Osteoblast (primary cell): ENCODE measurements around the gene PNMA1. TPM values are rescaled to one million over a fixed set of nuclear protein-coding genes. Genes with fewer than 3 reads are reported as not detected.

Experiments used
- DNase-seq: peaks from one replicate; pipeline ENCODE4 v3.0.0; 2011; ENCODE audit warnings: low spot score, mixed read lengths; ENCODE audit not compliant: insufficient read length; ENCODE audit errors: missing footprints
- H2AFZ ChIP-seq: 2 replicates; pipeline ENCODE4 v1.6.0; 2011; ENCODE audit warnings: mild to moderate bottlenecking, low read length
- H3K27ac ChIP-seq: 2 replicates; pipeline ENCODE4 v1.5.1; 2011; ENCODE audit warnings: mild to moderate bottlenecking, low read depth, low read length, moderate library complexity
- H3K27me3 ChIP-seq: 2 replicates; pipeline ENCODE4 v1.6.0; 2012; ENCODE audit warnings: mild to moderate bottlenecking, control low read depth, inconsistent platforms, low read length, moderate library complexity; ENCODE audit not compliant: insufficient read depth
- H3K36me3 ChIP-seq: 2 replicates; pipeline ENCODE4 v1.5.1; 2011; ENCODE audit warnings: mild to moderate bottlenecking, low read length, control low read depth, moderate library complexity; ENCODE audit not compliant: insufficient read depth
- H3K4me1 ChIP-seq: 2 replicates; pipeline ENCODE4 v1.5.1; 2011; ENCODE audit warnings: mild to moderate bottlenecking, low read length, control low read depth, moderate library complexity; ENCODE audit not compliant: insufficient read depth
- H3K4me2 ChIP-seq: 2 replicates; pipeline ENCODE4 v1.6.0; 2011; ENCODE audit warnings: mild to moderate bottlenecking, low read length; ENCODE audit not compliant: insufficient read depth
- H3K4me3 ChIP-seq: fragments of 200-600 bp; sonication (generic); 3 replicates; pipeline ENCODE4 v1.5.1; 2012; ENCODE audit warnings: mild to moderate bottlenecking, low read length, inconsistent platforms; ENCODE audit not compliant: insufficient read depth
- H3K79me2 ChIP-seq: 2 replicates; pipeline ENCODE4 v1.6.0; 2012; ENCODE audit warnings: mild to moderate bottlenecking, low read length, control low read depth, inconsistent platforms; ENCODE audit not compliant: insufficient read depth
- H3K9me3 ChIP-seq: 2 replicates; pipeline ENCODE4 v1.5.1; 2011; ENCODE audit warnings: low read depth, low read length, control low read depth
- H4K20me1 ChIP-seq: 2 replicates; pipeline ENCODE4 v1.6.0; 2012; ENCODE audit warnings: mild to moderate bottlenecking, low read length, control low read depth; ENCODE audit not compliant: insufficient read depth
- CTCF ChIP-seq: IDR thresholded peaks from 2 replicates; pipeline ENCODE4 v1.5.1; 2011; ENCODE audit warnings: mild to moderate bottlenecking, low read depth, low read length, moderate library complexity; ENCODE audit errors: extremely low read depth
- total RNA-seq: library from RNA; depleted of rRNA; stranded (reverse); fragments of >200 nt; gene quantifications from 2 replicates; pipeline ENCODE4 v1.2.3, GENCODE V29; 2012

Gene PNMA1
- total RNA-seq, 1 donor: 40.2 TPM

DNA sequence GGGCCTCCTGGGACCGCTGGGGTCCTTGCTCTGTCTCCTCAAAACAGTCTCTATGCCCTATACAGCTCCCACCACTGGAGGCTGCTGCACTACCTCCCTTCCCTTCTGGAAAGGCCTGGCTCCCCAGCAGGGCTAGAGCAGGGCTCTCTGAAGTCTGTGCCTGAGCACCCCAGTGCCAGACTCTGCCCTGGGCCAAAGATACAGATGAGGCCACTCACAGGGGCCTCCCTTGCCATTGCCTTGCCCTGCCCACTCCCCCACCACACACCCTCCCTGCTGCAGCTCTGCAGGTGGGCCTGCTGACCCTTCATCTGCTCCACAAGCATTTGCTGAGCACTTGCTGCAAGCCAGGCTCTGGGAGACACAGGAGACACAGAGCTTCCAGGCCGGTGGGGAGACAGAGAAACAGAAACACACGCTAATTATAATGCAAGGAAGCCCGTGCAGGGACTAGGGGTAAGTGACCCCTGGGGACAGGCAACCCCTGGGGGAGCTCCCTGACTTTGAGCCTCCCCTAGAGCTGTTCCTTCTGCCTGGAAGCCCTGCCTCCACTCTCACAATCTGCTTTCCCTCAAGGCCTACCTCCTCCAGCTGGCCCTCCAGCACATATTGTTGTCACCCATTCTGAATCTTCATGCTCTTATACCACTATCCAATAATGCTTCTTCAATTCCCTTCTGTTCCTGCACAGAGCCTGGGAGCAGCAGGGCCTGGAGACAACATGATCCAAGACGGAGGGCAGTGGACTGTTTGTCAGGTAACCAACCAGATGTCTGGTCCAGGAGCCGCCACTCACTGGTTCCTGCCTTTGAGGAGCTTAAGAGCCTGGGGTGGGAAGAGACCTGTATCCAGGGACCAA, 32.6 kb upstream of the PNMA1 start:
- Histone ChIP-seq H3K27ac (peak overlapping the region; percentile 69), H3K79me2 (peaks cover 100% of the 10 kb centered on the region), H2AFZ (no peak overlapping the region), H3K4me2 (no peak overlapping the region), H3K36me3 (peaks cover 4% of the 10 kb centered on the region), H3K27me3 (no peaks in the 10 kb centered on the region), H3K4me3 (no peak overlapping the region), H4K20me1 (peaks cover 94% of the 10 kb centered on the region), H3K9me3 (no peaks in the 10 kb centered on the region), H3K4me1 (peaks cover 52% of the 10 kb centered on the region)
- DNase-seq: peak; percentile 45
- peak; percentile 35 for TF ChIP-seq CTCF

DNA sequence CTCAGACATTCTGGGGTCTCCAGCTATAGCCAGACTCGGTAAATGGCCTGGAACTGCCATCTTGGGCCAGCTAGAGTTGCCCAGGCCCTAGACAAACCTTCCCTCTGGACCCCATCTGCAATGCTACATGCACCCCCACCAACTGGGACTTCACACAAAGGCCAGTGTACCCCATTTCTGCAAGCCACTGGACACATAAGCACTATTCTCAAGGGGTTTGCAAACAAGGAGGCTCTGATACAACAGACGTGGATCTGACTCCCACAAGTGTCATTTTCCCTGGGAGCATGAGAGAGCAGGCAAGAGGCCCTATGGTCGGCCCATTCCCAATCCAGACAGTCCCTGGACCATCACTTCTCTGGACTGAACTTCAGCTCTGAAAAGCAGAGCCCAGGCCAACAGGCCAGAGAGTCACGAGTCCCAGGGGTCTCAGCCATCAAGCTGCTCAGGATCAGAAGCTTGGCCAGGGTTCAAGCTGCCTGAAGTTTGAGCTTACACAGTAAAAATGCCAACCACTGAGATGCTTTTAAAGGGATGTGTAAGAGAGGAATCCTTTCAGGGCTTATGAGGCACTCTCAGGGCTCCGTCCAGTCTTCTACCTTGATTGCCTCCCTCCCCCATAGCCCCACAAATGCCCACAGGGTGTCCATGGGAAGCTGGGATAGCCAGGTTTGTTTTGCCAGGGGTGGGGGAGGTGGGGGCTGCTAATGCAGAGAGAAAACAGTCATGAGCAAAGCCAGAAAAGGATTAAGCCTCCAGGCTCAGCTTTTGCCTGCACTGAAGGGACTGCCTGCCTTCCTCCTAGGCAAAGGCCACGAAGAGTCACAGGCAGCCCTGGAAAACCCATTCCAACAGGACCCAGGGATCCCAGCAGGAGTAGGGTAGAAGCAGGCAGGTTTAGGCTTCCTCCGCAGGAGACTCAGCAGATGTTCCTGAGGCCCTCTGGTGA, 31.7 kb upstream of the PNMA1 start:
- no peak overlapping the region for H2AFZ ChIP-seq
- H3K9me3 ChIP-seq: no peaks in the 10 kb centered on the region
- no peaks in the 10 kb centered on the region for H3K27me3 ChIP-seq
- no peak for TF ChIP-seq CTCF
- H3K4me1 ChIP-seq: peaks cover 60% of the 10 kb centered on the region
- H3K27ac ChIP-seq: peak overlapping the region; percentile 69
- no peak overlapping the region for H3K4me3 ChIP-seq
- peaks cover 4% of the 10 kb centered on the region for H3K36me3 ChIP-seq
- peak; percentile 76 for DNase-seq
- H3K4me2 ChIP-seq: no peak overlapping the region
- peaks cover 94% of the 10 kb centered on the region for H4K20me1 ChIP-seq
- H3K79me2 ChIP-seq: peaks cover 100% of the 10 kb centered on the region

DNA sequence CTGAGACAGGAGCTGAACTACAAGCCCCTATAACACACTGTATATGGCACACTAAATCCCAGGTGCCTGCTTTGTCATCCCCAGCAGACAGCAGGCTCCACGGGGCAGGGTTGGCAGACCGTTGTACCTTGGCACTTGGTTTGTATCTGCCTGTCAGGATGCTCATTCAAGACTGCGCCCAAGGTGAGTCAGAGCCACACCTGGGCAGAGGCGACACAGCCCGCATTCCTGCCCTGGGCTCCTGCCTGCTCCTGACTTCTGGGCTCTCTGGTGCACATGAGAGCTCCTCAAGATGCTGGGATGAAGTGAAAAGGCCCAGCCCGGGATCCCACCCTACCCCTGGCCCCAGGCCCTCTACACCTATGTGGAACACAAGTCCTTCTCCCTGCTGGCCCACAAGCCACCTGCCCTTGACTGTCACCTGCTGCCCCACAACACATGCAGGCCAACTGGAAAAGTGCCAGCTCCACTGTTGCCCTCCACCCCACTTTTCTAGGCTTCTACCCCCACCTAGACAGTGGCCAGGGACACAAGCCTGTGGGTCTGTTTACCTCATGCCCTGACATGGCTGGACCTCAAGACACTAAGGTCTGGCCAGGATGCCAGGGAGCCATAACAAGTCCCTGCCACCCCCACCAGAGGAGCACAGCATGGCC, 30.8 kb upstream of the PNMA1 start:
- peaks cover 64% of the 10 kb centered on the region for H3K4me1 ChIP-seq
- H3K27me3 ChIP-seq: no peaks in the 10 kb centered on the region
- no peak for TF ChIP-seq CTCF
- H3K36me3 ChIP-seq: peaks cover 4% of the 10 kb centered on the region
- H3K4me2 ChIP-seq: no peak overlapping the region
- H3K79me2 ChIP-seq: peaks cover 100% of the 10 kb centered on the region
- peak overlapping the region; percentile 69 for H3K27ac ChIP-seq
- H3K9me3 ChIP-seq: no peaks in the 10 kb centered on the region
- H4K20me1 ChIP-seq: peaks cover 94% of the 10 kb centered on the region
- DNase-seq: peak; percentile 57
- no peak overlapping the region for H2AFZ ChIP-seq
- H3K4me3 ChIP-seq: no peak overlapping the region
